Heart left ventricle (tissue), 16 donors: ENCODE results near the gene RHOJ. TPM values are rescaled to one million over a fixed set of nuclear protein-coding genes. Genes with fewer than 3 reads are reported as not detected.

ENCODE experiments used
- ATAC-seq, 4 donors: fragments of 200-7000 bp; cut with Tn5 transposase; one replicate each; pipeline ENCODE4 v1.9.1; 2020 to 2022; ENCODE audit warnings: moderate library complexity in 4 of 4, mild to moderate bottlenecking in 3 of 4, moderate number of reproducible peaks in 1 of 4
- DNase-seq, 5 donors: peaks; one replicate each; pipeline ENCODE4 v3.0.0-alpha.2; 2020
- H3K27ac ChIP-seq, 12 donors: fragments of 200-600 bp; sonication (generic) in 4 of 12; one replicate each; pipeline versions ENCODE4 v1.5.0 to v1.8.0; 2016 to 2022; ENCODE audit warnings: mild to moderate bottlenecking in 2 of 12
- H3K27me3 ChIP-seq, 9 donors: fragments of 200-600 bp; sonication (generic) in 2 of 9; one replicate each; pipeline versions ENCODE4 v1.5.1 to v1.8.0; 2016 to 2022; ENCODE audit warnings: mild to moderate bottlenecking in 3 of 9
- H3K36me3 ChIP-seq, 9 donors: fragments of 200-600 bp; sonication (generic) in 2 of 9; one replicate each; pipeline versions ENCODE4 v1.5.0 to v1.8.0; 2018 to 2022; ENCODE audit warnings: mild to moderate bottlenecking in 2 of 9
- H3K4me1 ChIP-seq, 12 donors: fragments of 200-600 bp; sonication (generic) in 4 of 12; one replicate each; pipeline versions ENCODE4 v1.5.0 to v1.8.0; 2016 to 2022; ENCODE audit warnings: mild to moderate bottlenecking in 3 of 12
- H3K4me3 ChIP-seq, 12 donors: fragments of 200-600 bp; sonication (generic) in 4 of 12; one replicate each; pipeline versions ENCODE4 v1.5.0 to v1.8.0; 2017 to 2022; ENCODE audit warnings: mild to moderate bottlenecking in 9 of 12, moderate library complexity in 4 of 12
- H3K9me3 ChIP-seq, 12 donors: fragments of 200-600 bp; sonication (generic) in 4 of 12; one replicate each; pipeline versions ENCODE4 v1.5.0 to v1.8.0; 2016 to 2022; ENCODE audit warnings: mild to moderate bottlenecking in 1 of 12
- CTCF ChIP-seq, 12 donors: fragments of 200-600 bp; sonication (generic) in 4 of 12; IDR thresholded peaks; one replicate each; pipeline versions ENCODE4 v1.5.0 to v1.8.0; 2018 to 2022; ENCODE audit warnings: antibody characterized with exemption in 12 of 12, mild to moderate bottlenecking in 5 of 12
- POLR2A ChIP-seq, 2 donors: fragments of 450-650 bp; IDR thresholded peaks; one replicate each; pipeline ENCODE4 v1.6.1; 2017; ENCODE audit warnings: antibody characterized with exemption in 2 of 2, mild to moderate bottlenecking in 2 of 2, moderate library complexity in 2 of 2
- WGBS, 4 donors: extraction: QIAGEN DNeasy Blood & Tissue Kit in 2 of 4; methylation state at CpG; one replicate each; pipeline versions ENCODE4 v1.1.5 to v1.1.7; 2013 to 2018; 5-methylcytosine and 5-hydroxymethylcytosine counted together
- intact Hi-C, 10 donors: fragments of 100-400 bp; cut with DNase I; formaldehyde crosslinking; loops; one replicate each; pipeline versions ENCODE4 v1.11.1 to v1.14.2; 2022
- polyA plus RNA-seq, 2 donors: library from polyadenylated mRNA; stranded (reverse); fragments of 200-250 nt; gene quantifications; one replicate each; pipeline ENCODE4 v1.2.3, GENCODE V29; 2013
- total RNA-seq, 9 donors: library from RNA; depleted of rRNA in 2 of 9; stranded (reverse); fragments of >200 nt in 2 of 9; fragmentation: NEBNext Ultra II Directional in 3 of 9; extraction: Animal tissue kit (Norgen Biotek cat#: 25700) in 3 of 9; gene quantifications; one replicate each; pipeline versions ENCODE4 v1.1.0 to v1.2.4, GENCODE V29; 2016 to 2023
- donor health status: ischemic (EF 13 %, LVEDD 7.1; RV severe dilation, severe dysfunction).
- donor health status: healthy with polysubstance abuse.
- donor health status: DM: no; HTN: yes; CAD: no.
- donor health status: DM: no; HTN: no; CAD: no.
- donor health status: ischemic (EF 25% LVEDD 6.9; RV normal size, moderate dysfunction).
- donor health status: ischemic (EF 25% LVEDD 5.7; RV mildly dilated, moderate dysfunction).
- donor health status: healthy.
- donor health status: DM: yes; HTN: yes; CAD: no.
- donor health status: ischemic (EF 35%, LVEDD 5.7; RV mildly dilated, moderate dysfunction).
- donor health status: nonischemic (EF 11% LVEDD 7.7; RV severe dilation, severe dysfunction).
- donor health status: DM: yes; HTN: yes; CAD: no.
- donor health status: PGD.
- donor health status: ischemic (EF 29% LVEDD 5.4; RV normal size, mild dysfunction).
- donor health status: nonischemic (EF 23%, LVEDD 6.1; RV moderate dilation, normal function).

Gene RHOJ
- total and polyA plus RNA-seq, 11 donors = 6.5 to 26.0 (median 10.6) TPM

GRCh38 chr14:63180011-63180410 is 24.2 kb upstream of the RHOJ start:
- H3K27me3 ChIP-seq = no peaks in the 10 kb centered on the region
- H3K9me3 ChIP-seq = peaks cover 0 to 10% (median 0%) of the 10 kb centered on the region in 12 donors
- H3K4me1 ChIP-seq = peaks cover 0 to 11% (median 4%) of the 10 kb centered on the region in 12 donors
- no peaks in the 10 kb centered on the region for H3K36me3 ChIP-seq
- DNase-seq (peak; percentile 13 to 74 (median 52)), ATAC-seq (peak in 3 of 4 donors; percentile 46 to 81 (median 73))
- H3K4me3 ChIP-seq = no peak overlapping the region
- peak overlapping the region in 6 of 12 donors; percentile 18 to 65 (median 32) for H3K27ac ChIP-seq
- TF ChIP-seq CTCF (IDR thresholded peaks at IDR 0.05) (no peak), POLR2A (IDR thresholded peaks at IDR 0.05) (no peak)
- intact Hi-C loops = no loop called here
- 73 to 93% (median 80%) methylated on average over 3 of the region's 3 CpGs for WGBS, 4 donors

DNA sequence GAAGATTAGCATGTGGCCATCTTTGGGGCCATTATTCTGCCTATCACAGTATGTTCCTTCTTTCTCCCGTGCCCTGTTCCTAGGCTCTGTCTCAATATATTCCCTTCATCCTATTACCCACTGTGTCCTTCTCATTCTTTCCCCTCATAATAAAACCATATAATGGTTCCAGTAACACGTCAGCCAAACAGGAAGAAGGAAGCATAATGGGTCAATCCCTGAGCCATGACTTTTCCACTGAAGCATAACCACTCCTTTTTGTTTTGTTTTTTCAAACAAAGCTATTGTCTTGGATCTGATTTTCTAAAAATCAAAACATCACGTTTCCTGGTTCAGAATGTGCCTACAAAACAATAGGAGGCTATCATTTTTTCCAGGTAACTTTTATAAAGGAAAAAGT is 21.3 kb upstream of the RHOJ start:
- ATAC-seq (peak in 2 of 4 donors; percentile 35 to 70), DNase-seq (no peak)
- no peaks in the 10 kb centered on the region for H3K36me3 ChIP-seq
- intact Hi-C loops = no loop called here
- no peak overlapping the region for H3K4me3 ChIP-seq
- H3K9me3 ChIP-seq = peaks cover 0 to 10% (median 0%) of the 10 kb centered on the region in 12 donors
- H3K4me1 ChIP-seq = peaks cover 0 to 9% (median 0%) of the 10 kb centered on the region in 12 donors
- WGBS, 4 donors = 61 to 69% (median 67%) methylated on average over 3 of the region's 3 CpGs
- no peaks in the 10 kb centered on the region for H3K27me3 ChIP-seq
- H3K27ac ChIP-seq = peak overlapping the region in 8 of 12 donors; percentile 11 to 72 (median 48)
- TF ChIP-seq CTCF (IDR thresholded peaks at IDR 0.05) (no peak), POLR2A (IDR thresholded peaks at IDR 0.05) (no peak)

DNA sequence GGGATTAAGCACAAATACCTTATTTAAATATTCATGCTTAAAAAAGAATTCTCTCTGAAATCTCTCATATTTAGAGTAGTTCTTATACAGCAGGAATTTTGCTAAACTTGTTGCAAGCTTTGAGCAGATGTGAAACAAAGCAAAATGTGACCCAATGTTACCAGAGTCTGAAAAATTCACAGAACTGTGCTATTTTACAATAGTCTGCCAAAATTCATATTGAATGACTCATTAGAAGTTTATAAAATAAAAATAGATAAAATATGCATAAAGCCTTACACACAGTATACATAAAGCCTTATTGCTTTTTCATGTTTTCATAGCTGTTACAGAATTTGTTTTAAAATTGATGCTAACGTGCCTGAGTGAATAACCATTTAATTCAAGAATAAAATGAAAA is 17.8 kb upstream of the RHOJ start:
- Histone ChIP-seq H3K36me3 (no peaks in the 10 kb centered on the region), H3K4me1 (no peaks in the 10 kb centered on the region), H3K9me3 (peaks cover 0 to 10% (median 0%) of the 10 kb centered on the region in 12 donors), H3K4me3 (no peak overlapping the region), H3K27ac (no peak overlapping the region), H3K27me3 (no peaks in the 10 kb centered on the region)
- DNase-seq = no peak
- intact Hi-C loops = no loop called here
- TF ChIP-seq CTCF (IDR thresholded peaks at IDR 0.05) = no peak
- TF ChIP-seq POLR2A (IDR thresholded peaks at IDR 0.05) = no peak
- no peak for ATAC-seq
- 81 to 88% (median 85%) methylated on average over 1 of the region's 1 CpG for WGBS, 4 donors

- H3K27me3 ChIP-seq = no peaks in the 10 kb centered on the region
- no peak for DNase-seq
- peak overlapping the region in 3 of 12 donors; percentile 9 to 50 (median 38) for H3K27ac ChIP-seq
- intact Hi-C loops = no loop called here
- H3K36me3 ChIP-seq = no peaks in the 10 kb centered on the region
- peaks cover 0 to 13% (median 0%) of the 10 kb centered on the region in 12 donors for H3K4me1 ChIP-seq
- H3K9me3 ChIP-seq = no peaks in the 10 kb centered on the region
- 92 to 96% (median 95%) methylated on average over 3 of the region's 3 CpGs for WGBS, 4 donors
- no peak overlapping the region for H3K4me3 ChIP-seq
- TF ChIP-seq POLR2A (IDR thresholded peaks at IDR 0.05) (no peak), CTCF (IDR thresholded peaks at IDR 0.05) (no peak)
- no peak for ATAC-seq
These were observed 13.0 kb upstream of the RHOJ start for GRCh38 chr14:63191211-63191610.
